HG03354 (cell line): Measurements from ENCODE around the gene ORAI3.

Experiments
- ATAC-seq: cut with Tn5 transposase; IDR thresholded peaks from one replicate; pipeline ENCODE4 v1.9.1; 2021; ENCODE audit warnings: mild to moderate bottlenecking; ENCODE audit not compliant: unreplicated experiment, poor library complexity, severe bottlenecking

The ORAI3 gene

DNA sequence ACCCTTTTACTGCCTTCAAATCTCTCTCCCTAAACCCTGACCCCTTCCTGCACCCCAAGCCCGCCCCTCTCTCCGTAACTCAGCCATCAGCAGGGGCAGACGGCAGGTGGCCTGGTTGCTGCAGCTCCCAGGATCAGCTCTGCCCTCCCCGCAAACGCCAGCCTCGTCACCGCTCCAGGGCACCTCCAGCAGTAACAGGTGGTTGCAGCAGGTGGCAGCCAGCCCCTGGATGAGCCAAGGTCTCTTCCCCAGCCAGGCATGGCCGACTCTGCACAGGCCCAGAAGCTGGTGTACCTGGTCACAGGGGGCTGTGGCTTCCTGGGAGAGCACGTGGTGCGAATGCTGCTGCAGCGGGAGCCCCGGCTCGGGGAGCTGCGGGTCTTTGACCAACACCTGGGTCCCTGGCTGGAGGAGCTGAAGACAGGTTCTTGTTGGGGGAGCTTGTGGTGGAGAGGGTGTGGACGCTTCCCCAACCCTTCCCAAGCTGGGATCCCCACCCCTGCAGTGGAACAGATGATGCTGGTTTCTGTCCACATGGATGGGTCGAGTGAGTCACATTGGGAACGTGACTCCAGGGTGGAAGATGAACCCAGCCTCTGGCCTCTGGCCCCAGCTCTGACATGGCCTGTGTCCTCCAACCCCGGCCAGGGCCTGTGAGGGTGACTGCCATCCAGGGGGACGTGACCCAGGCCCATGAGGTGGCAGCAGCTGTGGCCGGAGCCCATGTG, 36.7 kb downstream of the ORAI3 start:
- ATAC-seq: no peak

DNA sequence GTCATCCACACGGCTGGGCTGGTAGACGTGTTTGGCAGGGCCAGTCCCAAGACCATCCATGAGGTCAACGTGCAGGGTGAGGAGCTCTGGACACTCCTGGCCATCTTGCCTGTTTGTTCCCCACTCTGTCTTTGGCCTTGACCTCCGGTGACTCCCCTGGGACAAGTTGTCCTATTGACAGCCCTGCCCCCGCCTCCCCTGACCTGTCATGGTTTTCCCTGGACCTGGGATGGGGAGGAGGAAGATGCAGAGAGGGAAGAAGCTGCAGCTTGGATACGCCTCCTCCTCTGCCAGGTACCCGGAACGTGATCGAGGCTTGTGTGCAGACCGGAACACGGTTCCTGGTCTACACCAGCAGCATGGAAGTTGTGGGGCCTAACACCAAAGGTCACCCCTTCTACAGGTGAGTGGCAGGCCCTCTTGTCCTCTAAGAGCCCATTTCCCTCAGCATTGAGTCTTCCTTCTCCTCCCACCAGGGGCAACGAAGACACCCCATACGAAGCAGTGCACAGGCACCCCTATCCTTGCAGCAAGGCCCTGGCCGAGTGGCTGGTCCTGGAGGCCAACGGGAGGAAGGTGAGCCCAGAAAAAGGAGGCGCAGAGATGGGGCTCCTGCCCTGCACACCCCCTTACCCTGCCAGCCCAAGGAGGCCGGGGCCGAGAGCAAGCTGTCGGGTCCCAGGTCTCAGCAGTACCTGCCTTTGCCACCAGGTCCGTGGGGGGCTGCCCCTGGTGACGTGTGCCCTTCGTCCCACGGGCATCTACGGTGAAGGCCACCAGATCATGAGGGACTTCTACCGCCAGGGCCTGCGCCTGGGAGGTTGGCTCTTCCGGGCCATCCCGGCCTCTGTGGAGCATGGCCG, 37.5 kb downstream of the ORAI3 start:
- ATAC-seq: no peak

DNA sequence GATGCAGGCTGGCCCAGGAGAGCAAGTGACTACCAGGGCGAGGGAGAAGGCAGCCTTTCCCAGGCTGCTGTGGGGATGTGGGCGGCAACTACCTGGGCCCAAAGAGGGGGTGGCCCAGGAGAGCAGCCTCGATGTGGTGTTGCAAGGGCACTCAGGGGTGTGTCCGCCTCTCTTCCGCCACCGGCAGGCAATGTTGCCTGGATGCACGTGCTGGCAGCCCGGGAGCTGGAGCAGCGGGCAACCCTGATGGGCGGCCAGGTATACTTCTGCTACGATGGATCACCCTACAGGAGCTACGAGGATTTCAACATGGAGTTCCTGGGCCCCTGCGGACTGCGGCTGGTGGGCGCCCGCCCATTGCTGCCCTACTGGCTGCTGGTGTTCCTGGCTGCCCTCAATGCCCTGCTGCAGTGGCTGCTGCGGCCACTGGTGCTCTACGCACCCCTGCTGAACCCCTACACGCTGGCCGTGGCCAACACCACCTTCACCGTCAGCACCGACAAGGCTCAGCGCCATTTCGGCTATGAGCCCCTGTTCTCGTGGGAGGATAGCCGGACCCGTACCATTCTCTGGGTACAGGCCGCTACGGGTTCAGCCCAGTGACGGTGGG, 38.8 kb downstream of the ORAI3 start:
- ATAC-seq: no peak

- no peak for ATAC-seq
These were observed 40.7 kb downstream of the ORAI3 start for GRCh38 chr16:30989469-30990047.

DNA sequence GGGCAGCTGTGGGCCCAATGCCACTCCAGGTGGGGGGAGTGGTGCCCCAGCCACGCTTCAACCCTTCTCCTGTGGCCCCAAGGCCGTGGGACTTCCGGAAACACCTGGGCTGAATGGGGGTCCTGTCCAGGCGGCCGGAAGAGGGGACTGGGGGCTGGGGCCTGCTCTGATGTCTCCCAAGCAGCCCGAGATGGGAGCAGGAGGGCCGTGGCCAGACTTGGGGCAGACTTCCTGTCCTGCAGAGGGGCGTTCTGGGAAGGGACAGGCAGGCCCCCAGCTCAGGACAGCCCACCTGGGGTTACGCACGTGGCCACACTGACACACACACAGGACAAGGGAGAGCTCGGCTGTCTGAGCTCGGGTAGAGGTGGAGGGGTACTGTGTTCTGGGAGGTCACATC, 41.2 kb downstream of the ORAI3 start:
- no peak for ATAC-seq

- ATAC-seq: no peak
These were observed 42.2 kb downstream of the ORAI3 start for GRCh38 chr16:30991052-30991451.

GRCh38 chr16:30992276-30992780, 43.5 kb downstream of the ORAI3 start:
- ATAC-seq: no peak

GRCh38 chr16:30992931-30993816, 44.3 kb downstream of the ORAI3 start:
- no peak for ATAC-seq

DNA sequence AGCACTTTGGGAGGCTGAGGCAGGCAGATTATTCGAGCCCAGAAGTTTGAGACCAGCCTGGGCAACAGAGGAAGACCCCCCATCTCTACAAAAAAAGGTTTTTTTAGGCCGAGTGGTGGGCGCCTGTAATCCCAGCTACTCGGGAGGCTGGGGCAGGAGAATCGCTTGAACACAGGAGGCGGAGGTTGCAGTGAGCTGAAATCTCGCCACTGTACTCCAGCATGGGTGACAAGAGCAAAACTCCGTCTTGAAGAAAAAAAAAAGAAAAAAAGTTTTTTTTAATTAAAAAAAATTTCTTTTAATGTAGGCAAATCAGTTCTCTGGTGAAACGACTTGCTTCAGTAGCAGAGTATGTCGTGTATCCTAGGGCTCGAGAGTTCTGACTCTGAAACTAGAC, 47.1 kb downstream of the ORAI3 start:
- no peak for ATAC-seq

DNA sequence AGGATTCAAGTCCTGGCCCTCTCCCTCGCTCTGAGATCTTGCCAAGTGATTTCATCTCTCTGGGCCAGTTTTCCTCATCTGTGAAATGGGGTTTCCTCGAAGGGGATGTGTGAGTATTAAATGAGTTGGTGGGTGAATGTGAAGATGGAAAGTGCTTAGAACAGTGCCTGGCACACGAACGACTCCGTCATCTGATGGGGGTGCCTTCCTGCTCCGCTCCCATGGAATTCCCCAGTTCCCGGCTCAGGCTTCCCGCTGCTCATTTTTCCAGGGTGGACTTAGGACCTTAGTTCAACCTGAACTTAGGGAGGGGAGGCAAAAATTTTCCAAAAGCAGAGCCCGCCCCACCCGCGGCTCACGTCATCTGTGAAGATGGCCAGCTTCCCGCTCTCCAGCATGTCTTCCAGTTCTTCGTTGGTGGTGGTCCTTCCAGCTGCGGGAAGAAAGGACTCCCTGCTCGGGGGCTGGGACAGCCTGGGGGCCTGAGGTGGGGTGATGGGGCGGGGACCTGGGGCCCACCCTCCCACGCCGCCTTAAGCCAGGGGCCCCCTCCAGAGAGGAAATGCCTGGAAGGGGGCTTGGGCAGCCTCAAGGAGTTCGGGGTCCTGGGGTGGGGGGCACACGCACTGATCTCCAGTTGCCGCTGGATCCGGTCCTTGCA, 47.6 kb downstream of the ORAI3 start:
- ATAC-seq: no peak

- ATAC-seq: peak; percentile 81
These were observed 48.3 kb downstream of the ORAI3 start for GRCh38 chr16:30996985-30997724.

DNA sequence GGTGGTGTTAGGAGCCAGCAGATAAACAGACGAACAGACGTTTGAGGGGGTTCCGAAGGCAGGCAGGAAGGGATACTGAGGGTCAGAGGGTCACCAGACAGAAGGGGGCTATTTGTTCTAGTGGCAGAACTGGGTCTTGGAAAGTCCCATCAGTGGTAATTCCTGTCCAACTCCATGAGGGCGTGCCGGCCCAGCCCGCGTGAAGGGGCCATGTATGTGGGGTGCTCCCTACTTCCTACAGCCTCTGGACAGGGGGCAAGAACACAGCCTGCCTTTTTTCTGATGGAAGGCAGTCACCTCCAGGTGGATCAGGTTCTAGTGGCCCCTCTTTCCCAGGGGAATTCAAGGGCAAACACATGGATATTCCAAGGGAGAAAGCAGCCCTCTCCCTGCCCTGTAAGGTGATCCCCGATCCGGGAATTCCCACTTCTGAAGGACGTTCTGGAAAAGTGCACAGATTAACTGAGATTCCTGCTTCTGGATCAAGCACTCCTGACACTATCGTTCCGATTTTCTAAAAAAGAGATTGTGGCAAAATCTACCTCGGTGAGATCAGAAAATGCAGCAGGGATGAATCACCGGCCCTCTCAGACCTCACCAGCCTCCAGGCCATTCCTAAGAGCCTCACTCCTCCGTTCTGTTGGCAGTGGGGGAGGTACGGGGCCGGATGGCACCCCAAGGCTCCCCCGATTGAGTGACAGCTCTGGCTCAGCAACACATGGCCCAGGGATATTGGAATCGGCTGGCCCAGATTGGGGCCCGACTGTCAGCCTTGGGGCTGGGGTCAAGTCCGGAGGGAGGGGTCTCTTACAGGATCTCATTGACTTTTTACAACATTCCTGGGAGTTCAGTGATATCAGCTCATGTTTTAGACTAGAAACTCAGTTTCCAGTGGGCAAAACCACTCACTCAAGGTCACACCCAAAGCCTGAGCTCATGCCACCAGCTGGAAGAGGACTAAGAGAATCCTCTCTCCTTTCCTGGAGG, 49.1 kb downstream of the ORAI3 start:
- no peak for ATAC-seq

DNA sequence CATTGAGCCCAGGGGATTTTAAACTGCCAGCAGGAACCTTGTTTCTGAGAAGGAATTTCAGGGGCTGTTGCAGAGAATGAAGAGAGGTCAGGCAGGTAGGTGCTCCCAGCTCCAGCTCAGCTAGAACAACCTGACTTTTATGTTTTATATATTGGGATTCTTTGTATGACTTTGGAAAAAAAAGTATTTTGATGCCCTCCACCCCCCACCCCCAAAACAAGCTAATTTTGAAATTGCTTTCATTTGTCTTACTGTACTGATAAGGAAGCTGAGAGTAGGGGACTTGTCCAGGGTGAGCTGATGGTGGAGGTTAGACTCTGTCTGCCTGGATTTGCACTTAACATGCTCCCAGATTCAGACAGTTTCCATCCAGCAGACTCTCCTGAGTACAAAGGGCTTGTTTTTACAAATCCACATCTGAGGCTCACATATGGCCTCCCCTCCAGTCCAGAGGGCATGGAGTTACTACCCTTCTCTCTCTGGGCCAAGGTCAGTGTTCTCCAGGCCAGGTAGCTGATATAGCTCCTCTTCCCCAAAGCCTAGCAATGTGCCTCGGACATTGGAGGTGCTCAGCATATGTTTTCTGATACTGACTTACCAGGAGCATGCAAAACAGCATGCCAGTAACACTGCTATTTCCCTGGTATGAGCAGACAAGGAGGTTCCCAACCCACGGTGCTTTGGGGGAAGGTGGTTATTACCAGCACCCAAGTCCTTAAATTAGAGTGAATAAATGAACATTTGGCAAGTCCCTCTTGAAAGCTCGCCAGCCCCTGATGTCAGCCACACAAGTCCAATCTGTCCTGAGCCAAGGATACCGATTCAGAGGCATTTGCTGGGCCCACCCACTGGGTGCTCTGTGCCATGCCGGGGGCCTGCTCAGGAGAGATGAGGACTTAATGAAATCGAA, 50.2 kb downstream of the ORAI3 start:
- ATAC-seq: no peak

- no peak for ATAC-seq
These were observed 52.0 kb downstream of the ORAI3 start for GRCh38 chr16:31000671-31001382.

GRCh38 chr16:31001507-31002249, 52.8 kb downstream of the ORAI3 start:
- no peak for ATAC-seq
